ENCODE measurements around the gene UVRAG.

Gene UVRAG

DNA sequence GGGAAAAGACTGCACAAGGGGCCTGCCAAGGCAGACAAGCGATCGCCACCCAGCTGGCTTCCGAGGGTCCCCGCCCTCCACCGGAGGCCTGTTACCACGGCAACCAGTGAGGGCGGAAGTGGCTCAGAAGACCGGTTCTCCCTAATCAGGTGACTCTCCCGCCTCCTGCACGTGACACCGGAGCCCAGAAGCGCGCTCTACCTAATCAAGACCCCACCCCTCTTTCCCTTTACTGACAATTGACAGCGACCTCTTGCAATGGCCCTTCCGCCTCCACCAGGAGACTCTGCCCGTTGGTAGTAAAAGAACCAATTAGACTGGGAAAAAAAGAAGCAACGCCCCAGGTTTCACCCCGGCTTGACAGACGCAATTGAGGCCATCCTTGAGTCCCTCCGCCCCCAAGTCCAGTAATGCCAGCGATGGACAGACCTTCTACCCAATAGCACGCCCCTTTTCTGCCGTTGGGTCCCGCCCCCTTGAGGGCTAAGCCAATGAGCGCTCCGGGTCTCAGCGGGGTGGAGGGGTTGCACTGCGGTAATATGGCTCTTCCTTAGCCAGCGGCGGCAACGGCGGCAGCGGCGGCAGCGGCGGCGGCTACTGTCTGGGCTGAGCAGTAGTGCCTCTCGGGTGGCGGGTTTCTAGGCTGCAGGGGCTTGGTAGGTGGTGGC, at the start of gene UVRAG:
TSS of gene UVRAG (plus strand) at position 534 of the 668 bp plus-strand sequence. CDS start 198 bp downstream, outside the sequence.
- peak; percentile 95 to 98 (median 97) for DNase-seq (ENCODE audit: low read depth in 3 of 3)

DNA sequence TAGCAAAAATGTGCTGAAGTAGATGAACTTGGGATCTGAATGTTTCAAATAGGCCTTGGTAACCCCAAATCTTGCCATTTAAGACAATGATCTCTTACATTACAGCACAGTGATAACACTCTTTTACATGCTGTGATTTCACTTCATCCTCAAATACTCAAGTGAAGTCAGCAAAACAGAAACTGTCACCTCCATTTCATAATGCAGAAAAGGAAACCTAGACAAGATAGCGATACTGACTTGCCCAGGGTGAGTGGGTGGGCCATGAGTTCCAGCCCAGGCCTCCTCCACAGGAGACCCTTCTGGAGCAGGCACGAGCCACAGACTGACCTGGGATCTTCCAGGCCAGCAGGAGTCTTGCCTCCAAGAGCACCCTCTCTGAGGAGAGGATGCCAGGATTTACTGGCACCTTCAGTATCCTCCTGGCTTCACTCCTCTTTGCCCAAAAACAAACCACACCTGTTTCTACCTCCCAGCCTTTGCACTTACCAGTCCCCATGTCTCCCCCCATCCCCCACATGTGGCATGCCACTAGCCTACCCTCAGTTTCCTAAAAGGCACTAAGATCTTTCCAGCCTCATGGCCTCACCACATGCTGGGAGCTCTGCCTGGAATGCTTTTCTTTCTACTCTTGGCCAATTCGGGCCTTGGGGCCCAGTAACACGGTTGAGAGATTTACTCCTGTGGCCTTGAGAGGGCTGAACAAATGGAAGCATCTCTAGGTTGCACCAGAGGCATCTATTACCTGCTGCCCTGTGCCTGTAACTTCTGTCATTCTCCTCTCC, 48.4 kb upstream of the UVRAG start:
- DNase-seq (ENCODE audit: low read depth in 3 of 3): no peak

DNA sequence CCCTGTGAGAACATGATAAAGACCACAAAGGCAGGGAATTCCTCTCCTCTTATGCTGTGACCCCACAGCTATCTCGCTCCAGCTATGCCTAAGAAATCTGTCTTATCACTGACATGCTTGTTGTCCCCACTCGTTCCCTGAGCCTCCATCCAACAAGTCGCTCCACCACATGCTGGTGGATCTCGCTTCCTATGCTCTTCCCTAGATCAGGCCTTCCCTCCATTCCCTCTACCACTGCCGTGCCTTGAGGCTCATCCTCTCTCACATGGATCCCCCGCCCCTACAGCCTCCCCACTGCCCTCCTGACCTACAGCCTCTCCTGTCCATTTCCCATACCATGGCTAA, 47.8 kb upstream of the UVRAG start:
- no peak for DNase-seq (ENCODE audit: low read depth in 3 of 3)

DNA sequence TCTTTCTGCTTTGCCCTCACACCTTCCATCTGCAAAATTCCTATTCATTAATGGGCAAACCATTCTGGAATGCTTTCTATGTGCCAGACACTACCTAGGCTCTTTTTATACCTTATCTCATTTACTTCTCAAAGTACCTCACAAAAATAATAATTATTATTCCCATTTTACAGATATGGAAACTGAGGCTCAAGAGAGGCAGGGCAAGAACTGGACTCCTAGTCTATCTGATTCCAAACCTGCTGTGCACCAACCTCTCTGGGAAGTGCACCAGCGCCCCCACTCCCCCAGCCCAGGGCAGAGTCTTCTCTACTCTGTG, 47.3 kb upstream of the UVRAG start:
- DNase-seq (ENCODE audit: low read depth in 3 of 3): no peak

DNA sequence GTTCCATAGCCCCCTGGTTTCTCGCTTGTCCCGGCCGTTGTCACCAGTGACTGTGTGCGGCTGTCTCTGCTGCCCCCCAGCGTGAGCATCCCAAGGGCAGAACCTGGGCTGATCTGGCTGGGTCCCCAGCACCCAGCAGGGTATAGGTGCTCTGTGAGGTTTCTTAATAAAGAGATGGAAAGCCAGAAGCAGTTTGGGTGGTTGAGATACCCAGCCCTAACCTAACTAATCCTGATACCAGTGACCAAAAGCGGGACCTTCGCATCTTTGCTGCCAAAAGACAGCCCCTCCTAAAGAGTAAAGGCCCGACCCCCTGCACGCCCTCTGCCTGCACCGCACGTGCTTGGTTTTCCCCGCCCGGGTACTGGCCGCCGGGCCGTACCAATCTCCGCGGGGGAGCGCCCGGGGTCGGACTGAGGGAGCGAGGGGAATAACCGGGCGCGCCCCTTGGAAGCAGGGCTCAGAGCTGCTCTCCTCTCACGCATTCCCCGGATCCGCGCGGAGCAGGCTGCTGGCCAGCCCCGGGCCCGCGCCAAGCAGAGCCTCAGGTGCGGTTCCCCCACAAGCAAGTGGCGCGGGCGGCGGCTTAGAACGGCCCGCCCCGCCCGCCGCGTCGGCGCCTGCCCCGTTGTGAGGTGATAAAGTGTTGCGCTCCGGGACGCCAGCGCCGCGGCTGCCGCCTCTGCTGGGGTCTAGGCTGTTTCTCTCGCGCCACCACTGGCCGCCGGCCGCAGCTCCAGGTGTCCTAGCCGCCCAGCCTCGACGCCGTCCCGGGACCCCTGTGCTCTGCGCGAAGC, 46.7 kb upstream of the UVRAG start, which contains the start of gene DGAT2:
TSS of gene DGAT2 (plus strand) at position 667 of the 797 bp plus-strand sequence. CDS start 214 bp downstream, outside the sequence.
- peak; percentile 37 to 71 (median 43) for DNase-seq (ENCODE audit: low read depth in 3 of 3)

DNA sequence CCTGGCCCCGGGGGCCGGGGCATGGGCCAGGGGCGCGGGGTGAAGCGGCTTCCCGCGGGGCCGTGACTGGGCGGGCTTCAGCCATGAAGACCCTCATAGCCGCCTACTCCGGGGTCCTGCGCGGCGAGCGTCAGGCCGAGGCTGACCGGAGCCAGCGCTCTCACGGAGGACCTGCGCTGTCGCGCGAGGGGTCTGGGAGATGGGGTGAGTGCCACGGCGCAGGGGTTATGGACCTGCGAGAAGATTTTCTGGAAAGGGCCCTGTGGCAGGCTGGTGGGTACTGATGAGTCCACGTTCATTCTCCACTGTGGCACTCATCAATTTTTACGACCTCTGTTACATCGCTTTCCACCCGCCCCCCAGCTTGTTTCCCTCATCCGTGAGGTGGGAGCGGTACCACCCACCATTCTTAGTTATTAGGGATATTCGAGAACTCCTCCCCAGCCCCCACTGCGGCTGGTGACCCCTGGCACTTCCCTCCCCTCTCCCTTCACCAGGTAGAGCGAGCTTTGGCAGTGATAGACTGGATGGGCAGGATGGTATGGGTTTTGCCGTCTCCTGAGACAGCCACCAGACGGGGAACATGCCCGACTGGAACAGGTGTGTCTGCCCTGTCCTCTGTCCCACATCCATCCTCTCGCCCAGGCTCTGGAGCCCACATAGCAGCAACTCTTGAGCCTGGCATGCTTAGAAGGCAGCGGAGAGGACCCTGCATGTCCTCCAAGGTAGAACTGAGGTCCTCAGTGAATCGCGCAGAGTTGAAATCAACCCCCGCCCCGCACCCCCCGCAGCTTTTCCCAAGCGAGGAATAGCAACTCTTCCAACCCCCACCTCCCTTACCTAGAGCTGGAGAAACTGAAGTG, 45.9 kb upstream of the UVRAG start:
- DNase-seq (ENCODE audit: low read depth in 3 of 3): no peak

DNA sequence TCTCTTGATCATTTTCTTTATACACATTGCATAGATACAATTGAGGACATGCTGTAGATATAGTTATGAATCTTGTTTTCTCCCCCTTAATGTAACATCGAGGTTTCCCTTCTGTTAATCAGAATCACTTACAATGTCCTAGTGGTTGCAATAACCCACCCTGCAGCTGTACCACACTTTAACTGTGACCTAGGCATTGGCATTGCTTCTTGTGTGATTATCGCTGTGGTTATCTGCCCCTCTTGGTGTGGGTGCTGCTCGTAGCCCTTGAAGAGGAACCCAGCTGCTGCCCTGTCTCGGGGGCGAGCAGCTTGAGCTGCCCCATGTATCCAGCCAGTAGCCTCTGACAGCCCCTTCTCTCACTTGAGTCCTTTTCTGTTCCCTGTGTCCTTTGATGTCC, 44.9 kb upstream of the UVRAG start:
- DNase-seq (ENCODE audit: low read depth in 3 of 3): no peak

DNA sequence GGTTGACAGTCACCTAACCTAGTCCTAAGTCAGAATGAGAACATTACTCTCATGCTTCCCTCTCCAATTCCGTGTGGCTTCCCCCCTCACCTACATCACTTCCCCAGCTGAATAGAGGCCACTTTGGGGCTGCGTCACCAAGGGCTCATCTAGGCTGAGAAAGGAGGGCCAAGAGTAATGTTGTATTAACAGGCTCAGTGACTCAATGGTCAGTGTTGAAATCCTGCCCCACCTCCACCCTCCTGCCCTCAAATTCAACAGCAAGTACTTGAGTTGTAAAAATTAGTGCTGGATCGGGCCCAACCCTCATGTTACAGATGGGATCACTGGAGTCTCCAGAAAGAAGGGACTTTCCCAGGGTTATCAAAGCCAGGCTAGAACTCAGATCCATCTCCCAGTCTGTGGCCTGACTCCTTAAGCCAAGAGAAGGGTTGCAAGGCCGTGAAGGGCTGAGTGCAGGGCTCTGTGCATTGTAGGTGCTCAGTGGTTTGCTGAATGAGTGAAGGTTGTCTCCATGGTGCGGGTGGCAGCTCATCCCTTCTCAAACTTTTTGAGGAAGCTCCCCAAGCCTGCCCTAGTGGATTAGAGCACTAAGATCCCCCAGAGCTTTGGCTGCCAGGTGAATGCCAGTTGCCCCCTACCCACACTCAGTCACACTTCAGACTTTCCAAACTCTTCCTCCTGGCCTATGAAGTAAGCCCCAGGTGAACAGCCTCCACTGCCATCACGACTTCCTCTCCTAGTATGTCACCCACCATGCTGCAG, 43.2 kb upstream of the UVRAG start:
- DNase-seq (ENCODE audit: low read depth in 3 of 3): no peak

DNA sequence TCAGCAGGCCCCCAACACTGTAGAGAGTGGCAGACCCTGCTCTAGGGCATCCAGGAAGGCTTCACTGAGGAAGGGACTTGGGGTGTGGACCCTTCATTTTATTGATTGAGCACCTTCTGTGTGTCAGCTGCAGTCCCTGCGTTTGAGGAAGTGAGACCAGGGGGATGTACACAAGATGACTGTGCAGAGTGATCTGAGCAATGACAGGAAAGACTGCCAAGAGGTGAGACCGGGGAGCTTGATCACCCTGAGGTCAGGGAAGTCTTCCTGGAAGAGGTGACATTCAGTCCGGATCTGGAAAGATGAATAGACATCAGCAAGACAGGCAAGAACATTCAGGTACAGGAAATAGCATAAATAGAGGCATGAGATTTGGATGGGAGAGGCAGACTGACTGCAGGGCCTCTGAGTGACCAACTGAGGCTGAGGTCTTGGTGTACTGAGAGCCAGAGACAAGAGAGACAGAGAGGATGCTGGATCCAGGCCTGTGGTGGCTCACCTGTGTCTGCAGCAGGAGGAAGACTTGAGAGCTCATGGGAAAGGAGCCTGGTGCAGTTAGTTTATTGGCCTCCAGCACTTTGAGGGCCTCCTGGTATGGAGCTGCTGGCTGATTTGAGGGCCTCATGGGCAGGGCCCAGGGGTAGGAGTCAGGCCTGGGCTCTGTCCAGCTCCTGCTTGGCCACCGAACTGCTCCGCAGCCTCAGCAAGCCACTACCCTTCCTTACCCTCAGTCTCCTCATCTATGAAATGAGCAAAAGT, 41.2 kb upstream of the UVRAG start:
- peak in 1 of 3 donors; percentile 24 for DNase-seq (ENCODE audit: low read depth in 3 of 3)

DNA sequence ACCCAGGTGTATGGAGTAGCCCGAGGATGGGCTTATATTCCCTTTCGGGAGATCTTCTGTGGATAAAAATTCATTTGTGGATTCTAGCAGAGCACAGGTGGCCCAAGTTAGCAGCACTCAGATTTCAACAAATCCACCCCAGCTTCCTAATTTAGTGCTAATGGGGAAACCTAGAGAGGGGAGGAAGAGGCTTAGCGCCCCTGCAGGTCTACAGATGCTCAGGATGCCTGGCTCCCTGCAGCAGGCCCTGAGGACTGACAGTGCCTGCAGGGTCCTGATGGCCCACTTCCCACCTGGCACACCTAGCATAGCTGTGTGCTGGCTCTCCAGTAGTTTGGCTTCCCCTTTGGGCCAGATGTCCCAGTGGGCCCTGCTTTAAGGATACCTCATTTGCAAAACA, 40.0 kb upstream of the UVRAG start:
- no peak for DNase-seq (ENCODE audit: low read depth in 3 of 3)

DNA sequence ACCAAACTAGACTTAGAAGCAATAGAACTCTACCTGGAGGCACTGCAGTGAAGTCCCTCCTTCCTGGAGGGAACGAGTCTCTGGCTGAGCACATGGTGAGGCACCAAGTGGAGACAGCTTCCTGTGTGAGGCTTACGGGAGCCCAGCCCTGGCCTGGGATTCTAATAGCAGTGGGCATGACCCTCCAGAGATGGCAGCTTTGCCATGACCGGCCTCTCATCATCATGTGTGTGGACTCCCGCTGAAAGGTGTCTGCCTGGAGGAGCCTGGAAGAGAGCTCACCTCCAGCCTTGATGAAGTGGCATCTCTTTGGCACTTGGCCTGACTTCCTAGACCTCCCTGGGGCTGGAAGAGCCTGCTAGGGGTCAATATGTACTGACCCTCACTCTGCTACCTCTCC, 38.5 kb upstream of the UVRAG start:
- no peak for DNase-seq (ENCODE audit: low read depth in 3 of 3)

DNA sequence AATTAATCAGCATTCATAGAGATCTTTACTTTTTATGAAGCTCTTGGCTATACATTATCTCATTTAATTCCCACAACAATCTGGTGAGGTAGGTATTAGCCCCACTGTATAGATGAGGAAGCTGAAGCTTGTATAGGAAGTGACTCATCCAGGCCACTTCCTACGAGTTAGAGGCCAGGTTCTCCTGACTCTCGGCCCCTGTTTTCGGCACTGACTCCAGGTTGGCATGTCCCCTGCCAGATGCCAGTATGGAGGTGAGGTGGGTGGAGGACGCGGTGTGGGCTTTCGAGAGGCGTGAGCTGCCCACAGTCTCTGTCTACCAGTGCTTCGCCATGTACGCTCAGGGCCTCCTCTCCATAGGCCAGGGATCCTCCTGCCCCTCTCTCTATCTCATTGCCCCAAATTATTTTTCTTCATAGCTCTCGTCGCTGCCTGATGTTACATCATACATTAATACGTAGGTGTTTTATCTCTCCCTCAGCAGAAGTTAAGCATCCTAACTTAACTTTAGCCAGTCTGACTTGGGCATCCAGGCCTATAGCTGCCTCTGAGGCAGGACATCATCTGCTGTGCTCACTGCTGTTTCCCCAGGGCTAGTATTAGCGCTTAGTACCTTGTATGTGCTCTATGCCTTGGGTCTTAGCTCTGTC, 37.4 kb upstream of the UVRAG start:
- no peak for DNase-seq (ENCODE audit: low read depth in 3 of 3)

DNA sequence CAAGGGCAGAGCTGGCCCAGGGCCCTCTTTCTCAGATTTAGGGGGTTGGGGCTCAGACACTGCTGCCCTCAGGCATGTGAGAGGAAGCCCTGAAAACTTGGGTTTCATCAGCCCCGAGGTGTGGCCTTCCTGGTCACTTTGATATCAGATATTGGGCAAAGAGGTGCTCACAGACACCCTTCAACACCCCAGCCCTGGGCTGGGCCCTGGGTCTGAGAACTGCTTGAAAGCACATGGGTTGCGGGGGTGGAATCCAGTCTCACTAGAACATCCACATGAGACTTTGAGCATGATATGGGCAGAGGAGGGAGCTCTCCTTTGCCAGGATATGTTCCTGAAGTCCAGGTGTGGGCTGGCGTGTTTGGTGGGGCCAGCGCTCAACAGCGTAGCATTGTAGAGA, 36.0 kb upstream of the UVRAG start:
- no peak for DNase-seq (ENCODE audit: low read depth in 3 of 3)

DNA sequence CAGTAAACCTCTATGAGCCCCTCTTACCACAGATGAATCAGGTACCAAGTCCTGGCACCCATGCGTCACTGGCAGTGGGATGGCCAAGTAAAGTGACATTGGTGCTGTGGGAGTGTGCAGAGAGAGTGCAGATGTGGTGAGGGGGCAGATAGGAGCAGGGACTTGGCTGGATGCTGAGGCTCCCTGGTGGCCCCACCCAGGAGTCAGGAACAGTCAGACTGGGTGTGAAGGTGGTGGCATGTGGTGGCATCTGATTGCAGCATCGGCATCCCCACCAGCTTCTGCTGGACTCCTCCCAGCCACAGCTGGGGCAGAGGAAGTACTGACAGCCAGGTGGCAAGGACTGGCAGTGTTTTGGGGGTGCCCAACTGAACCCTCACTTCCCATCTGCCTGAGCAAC, 35.0 kb upstream of the UVRAG start:
- no peak for DNase-seq (ENCODE audit: low read depth in 3 of 3)

DNA sequence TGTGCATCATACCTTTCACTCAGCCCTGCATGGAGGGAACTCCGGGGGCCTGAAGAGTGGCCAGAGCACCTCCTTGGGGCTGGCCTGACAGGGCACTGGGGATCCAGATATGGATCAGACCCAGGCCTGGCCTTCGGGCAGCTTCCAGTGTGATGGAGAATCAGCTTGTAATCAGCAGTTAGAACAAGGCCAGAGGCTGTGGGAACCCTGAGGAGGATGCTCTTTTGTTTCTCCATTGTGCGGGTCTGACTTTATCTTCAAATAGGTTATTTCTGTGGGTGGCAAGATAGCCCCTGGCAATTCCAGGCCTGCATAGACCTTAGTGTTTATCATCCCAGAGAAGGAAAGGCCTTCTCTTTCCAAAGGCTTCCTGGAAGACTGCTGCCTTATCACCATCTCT, 34.1 kb upstream of the UVRAG start:
- DNase-seq (ENCODE audit: low read depth in 3 of 3): no peak

DNA sequence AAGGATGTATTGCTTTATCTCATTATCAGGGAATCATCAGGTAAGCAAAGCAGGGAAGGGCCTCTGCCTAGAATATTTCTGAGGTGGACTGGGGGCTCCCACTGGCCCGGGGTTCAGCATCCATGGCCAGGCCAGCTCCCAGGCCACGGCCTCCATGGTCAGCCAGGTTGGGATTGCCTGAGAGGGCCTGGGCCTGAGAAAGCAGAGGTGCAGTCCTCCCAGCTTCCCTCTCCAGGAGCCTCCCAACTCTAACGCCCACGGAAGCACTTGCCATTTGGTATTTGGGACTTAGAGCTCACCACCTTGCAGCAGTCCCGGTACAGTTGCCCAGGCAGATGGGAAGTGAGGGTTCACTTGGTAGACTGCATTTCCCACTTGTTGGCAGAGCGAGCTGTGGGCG, 33.7 kb upstream of the UVRAG start:
- no peak for DNase-seq (ENCODE audit: low read depth in 3 of 3)

DNA sequence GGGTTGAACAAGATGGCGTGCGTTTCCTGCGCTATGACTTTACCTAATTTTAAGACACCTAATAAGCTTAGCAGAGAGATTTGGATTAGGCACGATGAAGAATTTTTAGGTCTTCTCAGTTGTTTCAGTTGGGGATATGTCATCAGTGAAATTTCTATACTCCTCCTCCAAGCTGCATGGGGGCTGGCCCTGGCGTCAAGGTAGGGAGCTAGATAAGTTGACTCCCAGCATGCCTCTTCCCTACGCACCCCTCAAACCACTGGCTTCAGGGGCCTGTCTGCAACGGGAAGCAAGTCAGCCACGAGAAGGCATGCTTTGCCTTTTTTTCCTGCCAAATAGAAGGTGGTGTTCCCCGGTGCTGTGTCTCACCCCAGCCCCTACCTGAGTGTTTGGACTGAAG, 33.2 kb upstream of the UVRAG start:
- DNase-seq (ENCODE audit: low read depth in 3 of 3): no peak

DNA sequence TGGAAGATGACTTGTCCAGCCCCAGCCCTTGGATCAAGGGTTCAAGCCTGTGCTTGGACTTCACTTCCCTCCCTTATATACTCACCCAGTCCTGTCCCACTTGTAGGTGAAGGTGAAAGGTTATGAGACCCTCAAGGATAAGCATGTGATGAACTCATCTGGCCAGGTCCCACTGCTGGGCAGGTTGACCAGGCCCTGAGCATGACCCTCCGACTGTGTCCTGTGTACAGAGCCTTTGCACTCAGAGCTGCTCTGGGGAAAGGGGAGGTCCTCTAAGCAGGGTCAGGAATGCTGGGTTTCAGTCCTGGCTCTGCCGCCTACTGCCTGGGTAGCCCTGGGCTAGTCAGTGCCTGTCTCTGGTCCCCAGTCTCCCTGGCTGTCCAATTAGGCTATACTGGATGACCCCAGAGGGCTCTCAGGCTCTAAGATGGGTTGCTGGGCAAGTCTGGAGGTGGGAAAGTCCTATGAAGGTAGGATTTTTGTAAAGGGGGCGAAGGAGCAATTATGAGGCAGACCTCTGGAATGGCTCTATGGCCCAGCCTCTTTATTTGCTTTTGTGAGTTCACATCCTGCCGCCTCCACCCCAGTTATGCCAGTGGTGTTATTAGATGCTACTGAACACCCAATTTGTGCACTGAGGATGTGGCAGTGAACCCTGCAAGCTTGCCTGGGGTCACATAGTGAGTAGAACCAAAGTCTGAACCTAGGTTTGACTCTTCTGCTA, 32.3 kb upstream of the UVRAG start:
- no peak for DNase-seq (ENCODE audit: low read depth in 3 of 3)
